Pulmonary artery endothelial cell (primary cell): Measurements from ENCODE around the gene ACTR3. TPM values are rescaled to one million over a fixed set of nuclear protein-coding genes. Genes with fewer than 3 reads are reported as not detected.
A peak's percentile ranks its signal among the peaks of the same experiment; 100 is the strongest.

ENCODE experiments used
- DNase-seq: peaks from one replicate; pipeline ENCODE4 v3.0.0-alpha.2; 2011; ENCODE audit warnings: low read depth, low spot score
- total RNA-seq: library from RNA; depleted of rRNA; stranded (reverse); fragments of >200 nt; gene quantifications from 2 replicates; pipeline ENCODE4 v1.2.3, GENCODE V29; 2014

ACTR3 gene
- total RNA-seq, 1 donor from 2014 or later: 317 TPM

DNA sequence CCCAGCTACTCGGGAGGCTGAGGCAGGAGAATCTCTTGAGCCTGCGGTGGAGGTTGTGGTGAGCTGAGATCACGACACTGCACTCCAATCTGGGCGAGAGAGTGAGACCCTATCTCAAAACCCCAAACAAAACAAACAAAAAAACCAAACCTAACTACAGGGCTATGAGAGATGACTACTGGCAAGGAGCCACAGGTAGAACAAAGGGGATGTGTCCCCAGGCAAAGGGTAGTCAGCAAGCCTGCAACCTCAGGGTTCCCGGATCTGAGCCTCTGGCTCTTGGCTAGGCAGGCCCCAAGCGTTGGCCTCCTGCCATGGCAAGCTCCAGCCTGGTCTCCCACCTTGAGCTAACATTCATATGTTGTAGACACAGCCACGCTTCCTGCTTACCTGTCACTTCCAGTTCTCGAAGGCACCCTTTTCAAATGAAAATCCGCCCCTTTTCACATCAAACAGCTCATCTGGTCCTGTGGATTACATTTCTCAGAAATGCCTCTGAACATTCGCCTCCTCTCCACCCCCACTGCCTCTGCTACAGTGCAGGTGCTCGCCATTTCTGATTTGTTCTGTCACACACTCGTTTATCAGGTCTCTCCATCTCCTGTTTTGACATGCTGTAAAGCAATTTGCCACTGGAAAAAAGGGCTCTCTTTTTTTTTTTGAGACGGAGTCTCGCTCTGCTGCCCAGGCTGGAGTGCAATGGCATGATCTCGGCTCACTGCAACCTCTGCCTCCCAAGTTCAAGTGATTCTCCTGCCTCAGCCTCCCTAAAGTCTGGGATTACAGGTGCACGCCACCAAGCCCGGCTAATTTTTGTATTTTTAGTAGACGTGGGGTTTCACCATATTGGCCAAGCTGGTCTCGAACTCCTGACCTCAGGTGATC lies 13.1 kb upstream of the ACTR3 start:
- no peak for DNase-seq

GRCh38 chr2:113877711-113878598 lies 11.9 kb upstream of the ACTR3 start:
- DNase-seq: no peak

DNA sequence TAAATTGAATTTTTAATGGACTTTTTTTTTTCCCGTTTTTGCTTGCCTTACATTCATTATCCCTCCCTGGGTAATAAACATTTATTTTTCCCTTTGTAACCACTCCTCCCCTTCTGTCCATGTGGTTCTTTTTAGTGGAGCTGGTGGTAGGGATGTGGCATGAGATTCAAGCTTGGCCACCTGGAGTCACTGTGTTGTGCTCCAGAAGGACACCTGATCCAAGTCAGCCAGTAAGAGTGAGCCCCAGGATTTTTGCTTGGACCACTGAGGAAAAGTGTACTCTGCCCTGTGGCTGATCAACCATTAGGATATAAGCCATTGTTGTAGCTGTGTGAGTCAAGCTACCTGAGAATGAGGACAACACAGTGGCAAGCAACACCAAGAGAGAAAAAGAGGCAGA lies 11.1 kb upstream of the ACTR3 start:
- DNase-seq: no peak

GRCh38 chr2:113879457-113879856 lies 10.4 kb upstream of the ACTR3 start:
- no peak for DNase-seq

DNA sequence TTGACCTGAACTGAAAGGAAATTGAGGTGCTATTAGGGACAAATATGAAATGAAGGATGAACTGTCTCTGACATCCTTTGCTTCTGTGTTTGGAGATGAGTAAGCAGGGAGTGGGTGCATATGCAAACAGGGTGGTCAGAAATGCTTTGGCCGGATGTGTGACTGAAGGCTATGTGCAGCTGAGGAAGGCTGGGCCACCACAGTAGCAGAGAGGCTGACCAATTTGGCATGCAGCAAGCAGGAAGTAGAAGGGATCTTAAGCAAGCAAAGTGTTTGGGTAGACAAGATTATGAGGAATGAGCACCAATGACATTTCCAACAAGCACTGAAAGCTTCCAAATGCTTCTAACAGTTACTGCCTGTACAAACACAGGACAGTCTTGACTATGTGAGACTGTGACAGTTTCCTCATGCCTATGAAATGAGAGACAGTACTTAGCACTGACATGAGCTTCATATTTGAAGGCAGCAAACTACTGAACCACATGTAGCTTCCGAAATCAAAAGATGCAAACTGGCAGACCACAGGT lies 3.3 kb upstream of the ACTR3 start:
- no peak for DNase-seq

- no peak for DNase-seq
These were observed 2.7 kb upstream of the ACTR3 start for GRCh38 chr2:113887009-113887792.

- DNase-seq: no peak
These were observed 1.0 kb upstream of the ACTR3 start for GRCh38 chr2:113888641-113889470.

GRCh38 chr2:113890253-113891235 lies 655 bp downstream of the ACTR3 start:
- DNase-seq: peak; percentile 66

GRCh38 chr2:113891265-113891959 lies 1.5 kb downstream of the ACTR3 start:
- no peak for DNase-seq

- DNase-seq: no peak
These were observed 2.3 kb downstream of the ACTR3 start for GRCh38 chr2:113892004-113892710.

DNA sequence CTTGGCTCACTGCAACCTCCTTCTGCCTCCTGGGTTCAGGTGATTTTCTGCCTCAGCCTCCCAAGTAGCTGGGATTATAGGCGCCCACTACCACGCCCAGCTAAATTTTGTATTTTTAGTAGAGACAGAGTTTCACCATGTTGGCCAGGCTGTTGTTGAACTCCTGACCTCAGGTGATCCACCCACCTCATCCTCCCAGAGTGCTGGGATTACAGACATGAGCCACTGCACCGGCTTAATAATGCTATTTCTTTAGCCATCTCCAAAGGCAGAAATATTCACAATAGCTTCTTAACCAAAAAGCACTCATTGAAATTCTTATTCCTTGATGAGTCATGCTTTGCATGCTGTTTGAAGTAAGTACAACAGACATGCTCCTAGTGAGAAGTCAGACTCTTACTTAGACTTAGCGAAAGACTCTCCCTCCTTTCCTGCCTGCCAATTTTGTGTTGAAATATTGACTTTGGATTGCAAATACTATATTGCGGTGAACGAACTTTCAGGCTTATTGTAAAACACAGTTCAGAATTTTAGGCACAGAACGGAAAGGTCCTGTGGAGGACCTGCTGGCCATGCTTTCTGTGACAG lies 4.4 kb downstream of the ACTR3 start:
- DNase-seq: peak; percentile 33

GRCh38 chr2:113895301-113895700 lies 5.4 kb downstream of the ACTR3 start:
- DNase-seq: no peak

GRCh38 chr2:113895819-113896563 lies 6.1 kb downstream of the ACTR3 start:
- DNase-seq: no peak

GRCh38 chr2:113896791-113897190 lies 6.9 kb downstream of the ACTR3 start:
- no peak for DNase-seq

DNA sequence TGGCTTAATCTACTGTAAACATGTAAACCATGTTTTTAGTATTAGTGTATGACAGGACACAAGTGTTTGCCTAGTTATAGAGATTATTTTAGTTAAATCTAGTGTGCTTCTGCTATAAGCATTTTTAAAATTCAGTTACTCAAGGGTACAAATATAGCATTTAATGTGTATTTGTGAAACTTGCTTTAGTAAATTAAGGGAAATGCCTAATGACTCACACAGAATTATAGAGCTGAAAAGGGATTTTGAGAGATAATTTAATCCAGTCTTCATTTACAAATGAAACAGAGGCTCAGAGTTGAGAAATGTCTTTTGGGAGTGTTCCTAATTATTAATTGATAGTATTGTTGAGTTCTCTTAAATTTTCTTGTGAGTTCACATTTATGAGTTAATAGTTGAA lies 8.2 kb downstream of the ACTR3 start:
- no peak for DNase-seq

DNA sequence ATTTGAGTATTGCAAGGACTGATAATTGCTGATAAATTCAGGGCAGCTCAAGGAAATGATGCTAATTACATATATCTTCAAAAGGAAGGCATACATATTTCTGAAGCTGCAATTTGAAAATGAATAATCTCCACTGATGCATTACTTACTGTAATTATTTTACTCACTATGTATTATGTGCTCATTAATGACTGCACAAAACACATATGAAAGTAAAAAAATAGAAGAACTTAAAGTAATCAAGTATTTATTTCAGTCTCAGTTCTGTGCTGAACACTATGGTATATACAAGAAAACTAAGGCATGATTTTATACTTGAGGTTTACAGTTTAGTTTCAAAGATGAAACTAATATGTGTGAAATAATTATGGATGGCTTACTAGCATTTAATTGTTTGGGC lies 9.3 kb downstream of the ACTR3 start:
- DNase-seq: no peak

DNA sequence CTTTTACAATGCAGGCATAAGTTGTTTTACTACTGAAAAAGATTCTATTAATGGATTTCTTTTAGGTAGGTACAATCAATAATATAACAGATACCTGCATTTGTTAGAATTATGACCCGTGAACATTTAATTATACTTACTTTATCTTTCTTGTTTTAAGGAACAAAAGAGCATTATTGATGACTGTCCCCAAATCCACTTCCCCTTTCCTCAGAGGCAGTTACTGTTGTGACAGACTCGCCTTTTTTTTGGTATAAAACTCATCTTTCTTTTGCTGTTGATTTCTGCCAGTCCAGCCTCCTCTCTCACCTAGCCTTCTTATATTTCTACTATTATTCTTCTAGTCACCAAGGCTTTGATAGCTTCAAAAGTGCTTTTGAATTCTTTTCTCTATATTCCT lies 12.1 kb downstream of the ACTR3 start:
- DNase-seq: no peak
